K562 (cell line): Measurements from ENCODE around the gene PHYHD1. TPM values are rescaled to one million over a fixed set of nuclear protein-coding genes. Genes with fewer than 3 reads are reported as not detected.

Experiments used
- ARID3B ChIP-seq: fragments of 250-450 bp; sonication (Bioruptor Pico); IDR thresholded peaks from 2 replicates; pipeline ENCODE4 v1.4.0; 2020; ENCODE audit warnings: borderline replicate concordance
- C11orf30 ChIP-seq: fragments of 450-650 bp; IDR thresholded peaks from 2 replicates; pipeline ENCODE4 v1.6.1; 2016; ENCODE audit warnings: low read depth, mild to moderate bottlenecking
- CAMTA2 ChIP-seq: fragments of 250-450 bp; sonication (Bioruptor Pico); conservative IDR thresholded peaks from 2 replicates; pipeline ENCODE4 v1.5.1; 2022
- E2F8 ChIP-seq: fragments of 450-650 bp; IDR thresholded peaks from 2 replicates; pipeline ENCODE4 v1.7.1; 2018; ENCODE audit warnings: mild to moderate bottlenecking, low read depth; ENCODE audit not compliant: partially characterized antibody
- FOS ChIP-seq: IDR thresholded peaks from 3 replicates; pipeline ENCODE4 v1.6.1; 2011; ENCODE audit not compliant: insufficient read length; ENCODE audit errors: extremely low read depth
- FOXA1 ChIP-seq: fragments of 450-650 bp; IDR thresholded peaks from 2 replicates; pipeline ENCODE4 v1.6.1; 2016; ENCODE audit warnings: mild to moderate bottlenecking, borderline replicate concordance
- KLF6 ChIP-seq: fragments of 250-450 bp; sonication (Bioruptor Pico); IDR thresholded peaks from 2 replicates; pipeline ENCODE4 v1.4.0; 2020; ENCODE audit warnings: mild to moderate bottlenecking, moderate library complexity, borderline replicate concordance
- L3MBTL2 ChIP-seq: fragments of 450-650 bp; IDR thresholded peaks from 2 replicates; pipeline ENCODE4 v1.6.1; 2016; ENCODE audit warnings: mild to moderate bottlenecking, moderate library complexity
- MNT ChIP-seq, 2 experiments: fragments of 450-650 bp; conservative IDR thresholded peaks; 2 replicates each; pipeline ENCODE4 v1.6.1; 2017; ENCODE audit warnings: mild to moderate bottlenecking in 2 of 2, moderate library complexity in 2 of 2
- MYC ChIP-seq, 2 experiments: fragments of 250-450 bp in 1 of 2; sonication (Bioruptor Pico) in 1 of 2; IDR thresholded peaks; 2 replicates each; pipeline versions ENCODE4 v1.5.1 to v1.6.1; 2012 to 2021; ENCODE audit warnings: low read depth in 2 of 2, borderline replicate concordance in 1 of 2, improper control_type of control experiment in 1 of 2, low read length in 1 of 2, mild to moderate bottlenecking in 1 of 2, moderate library complexity in 1 of 2
- PML ChIP-seq: IDR thresholded peaks from 2 replicates; pipeline ENCODE4 v1.6.1; 2012; ENCODE audit warnings: low read length, inconsistent platforms
- SETDB1 ChIP-seq: IDR thresholded peaks from one replicate; pipeline ENCODE4 v1.6.1; 2012; ENCODE audit warnings: low read length, control low read depth, inconsistent platforms
- SUPT5H ChIP-seq: fragments of 450-650 bp; IDR thresholded peaks from 2 replicates; pipeline ENCODE4 v1.6.1; 2016
- TAF15 ChIP-seq: fragments of 200-400 bp; formaldehyde crosslinking; IDR thresholded peaks from 2 replicates; pipeline ENCODE4 v1.6.1; 2017; ENCODE audit warnings: mild to moderate bottlenecking, low read depth, low read length, moderate library complexity
- ZNF143 ChIP-seq: sonication (generic); formaldehyde crosslinking; IDR thresholded peaks from 2 replicates; pipeline ENCODE4 v1.9.0; 2022; ENCODE audit warnings: mild to moderate bottlenecking, missing genetic modification reagents
- ZNF174 ChIP-seq: fragments of 250-450 bp; sonication (Bioruptor Pico); IDR thresholded peaks from 2 replicates; pipeline ENCODE4 v1.4.0; 2020; ENCODE audit warnings: mild to moderate bottlenecking
- ZNF175 ChIP-seq: fragments of 200-800 bp; sonication (Bioruptor generic); IDR thresholded peaks from 2 replicates; pipeline ENCODE4 v1.6.1; 2016; ENCODE audit warnings: low read depth, mild to moderate bottlenecking, missing genetic modification characterization, missing compliant biosample characterization
- ZNF311 ChIP-seq: fragments of 250-450 bp; sonication (Bioruptor Pico); IDR thresholded peaks from 2 replicates; pipeline ENCODE4 v1.4.0; 2020; ENCODE audit warnings: mild to moderate bottlenecking, moderate library complexity
- ZNF57 ChIP-seq: fragments of 450-650 bp; formaldehyde crosslinking; IDR thresholded peaks from 2 replicates; pipeline ENCODE4 v1.4.0; 2020; ENCODE audit warnings: mild to moderate bottlenecking, moderate library complexity
- ZNF639 ChIP-seq, 2 experiments: fragments of 200-800 bp in 1 of 2; sonication (Bioruptor generic) in 1 of 2; sonication (generic) in 1 of 2; formaldehyde crosslinking in 1 of 2; IDR thresholded peaks in 1 of 2; conservative IDR thresholded peaks in 1 of 2; 2 replicates each; pipeline versions ENCODE4 v1.5.0 to v1.6.1; 2016 to 2020; ENCODE audit warnings: missing compliant biosample characterization in 1 of 2, missing genetic modification characterization in 1 of 2, missing genetic modification reagents in 1 of 2
- polyA plus RNA-seq, 8 experiments: library from polyadenylated mRNA; depleted of rRNA in 4 of 8; stranded (reverse) in 5 of 8; unstranded in 3 of 8; fragments of >200 nt; fragmentation: Nextera tagmentation in 2 of 8; fragmentation: Illumina TruSeq in 1 of 8; extraction: Ambion mirVana in 2 of 8; extraction: Trizol in 1 of 8; gene quantifications; 2 replicates each; pipeline versions ENCODE4 v1.2.1 to v1.2.3, GENCODE V29; 2011 to 2014; ENCODE audit warnings: inconsistent platforms in 1 of 8, missing spikeins in 1 of 8
- total RNA-seq, 7 experiments: library from RNA; depleted of rRNA in 6 of 7; stranded (reverse); fragments of >200 nt in 6 of 7; fragmentation: Illumina TruSeq in 2 of 7; extraction: Trizol in 2 of 7; gene quantifications; 2 replicates each; pipeline versions ENCODE4 v1.2.1 to v1.2.3, GENCODE V29; 2011 to 2021; ENCODE audit warnings: low replicate concordance in 1 of 7

The PHYHD1 gene
- total and polyA plus RNA-seq, 9 of the 15 experiments (the other 6 are each of a cell fraction or from before 2014, with no cell fraction given), result 0.36 to 1.3 (median 0.80) TPM

GRCh38 chr9:128913995-128914772 is 6.6 kb upstream of the PHYHD1 start (continued):
- TF ChIP-seq E2F8, result no peak
- no peak for TF ChIP-seq FOS
- no peak for TF ChIP-seq C11orf30
- TF ChIP-seq KLF6 (CRISPR knock-in tag), result no peak
- TF ChIP-seq ZNF174 (CRISPR knock-in tag), result no peak
- TF ChIP-seq ZNF639 (CRISPR knock-in tag; conservative IDR thresholded peaks at IDR 0.05 in 1 of 2, IDR thresholded peaks at IDR 0.05 in 1 of 2), result no peak
- no peak for TF ChIP-seq ARID3B (CRISPR knock-in tag)
- TF ChIP-seq SETDB1, result no peak
- no peak for TF ChIP-seq ZNF143 (CRISPR knock-in tag)
- no peak for TF ChIP-seq CAMTA2 (CRISPR knock-in tag)
- no peak for TF ChIP-seq ZNF311 (CRISPR knock-in tag)
- no peak for TF ChIP-seq ZNF175
- TF ChIP-seq FOXA1, result no peak
- TF ChIP-seq L3MBTL2, result peak; percentile 35; the same call in 1 of the 2 replicates
- no peak for TF ChIP-seq TAF15
- no peak for TF ChIP-seq PML
- TF ChIP-seq MNT (conservative IDR thresholded peaks at IDR 0.05), result peak in 1 of 2 experiments; percentile 55; a peak in 2 of 4 replicates
- TF ChIP-seq MYC (IDR thresholded peaks at IDR 0.05; ENCODE audit: low read depth, low read length), result peak; percentile 26; the same call in 1 of the 2 replicates
- no peak for TF ChIP-seq MYC (CRISPR knock-in tag; IDR thresholded peaks at IDR 0.05; ENCODE audit: borderline replicate concordance, low read depth)
- TF ChIP-seq SUPT5H, result no peak
- no peak for TF ChIP-seq ZNF57 (CRISPR knock-in tag)
